Testis (tissue), 2 donors: ENCODE results near the gene TENM4.

Experiments used
- POLR2A ChIP-seq: fragments of 450-650 bp; IDR thresholded peaks from one replicate; pipeline ENCODE4 v1.6.1; 2017; ENCODE audit warnings: antibody characterized with exemption, mild to moderate bottlenecking, moderate library complexity
- TF ChIP-seq, protein P1 (sequence below), 3 experiments: fragments of 450-650 bp in 2 of 3; fragments of 200-600 bp in 1 of 3; sonication (generic) in 1 of 3; IDR thresholded peaks; one replicate each; pipeline ENCODE4 v1.5.1; 2016 to 2019; ENCODE audit warnings: antibody characterized with exemption in 3 of 3, mild to moderate bottlenecking in 2 of 3, moderate library complexity in 1 of 3

DNA sequence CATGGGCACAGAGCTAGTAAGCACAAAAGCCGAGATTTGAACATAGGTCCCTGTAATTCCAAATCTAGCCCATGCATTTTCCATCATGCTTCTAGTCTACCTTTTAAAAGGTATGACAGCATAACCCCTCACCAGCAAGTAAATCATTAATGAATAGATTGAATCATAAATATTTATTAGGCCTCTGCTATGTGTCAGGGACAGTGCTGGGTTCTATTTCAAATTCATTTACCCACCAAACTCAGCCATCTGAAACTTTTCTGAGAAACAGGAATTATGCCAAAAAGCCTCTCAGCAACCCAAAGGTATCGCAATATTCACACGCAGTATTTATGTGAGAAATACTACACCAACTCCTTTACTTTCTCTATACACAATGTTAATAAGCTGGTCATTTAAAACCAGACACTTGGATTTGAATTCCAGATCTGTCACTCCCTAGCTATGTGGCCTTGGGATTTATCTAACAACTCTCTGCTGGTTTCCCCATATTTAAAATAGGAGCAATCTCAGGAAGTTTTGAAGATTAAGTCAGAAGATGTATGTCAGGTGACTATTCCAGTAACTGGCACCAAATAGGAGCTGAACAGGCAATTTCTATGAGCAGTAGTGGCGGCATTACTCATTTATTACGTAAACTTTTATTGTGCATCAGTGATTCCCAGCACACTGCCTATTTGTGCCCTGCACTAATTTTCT lies 191.4 kb downstream of the TENM4 start:
- TF ChIP-seq, protein P1, sequence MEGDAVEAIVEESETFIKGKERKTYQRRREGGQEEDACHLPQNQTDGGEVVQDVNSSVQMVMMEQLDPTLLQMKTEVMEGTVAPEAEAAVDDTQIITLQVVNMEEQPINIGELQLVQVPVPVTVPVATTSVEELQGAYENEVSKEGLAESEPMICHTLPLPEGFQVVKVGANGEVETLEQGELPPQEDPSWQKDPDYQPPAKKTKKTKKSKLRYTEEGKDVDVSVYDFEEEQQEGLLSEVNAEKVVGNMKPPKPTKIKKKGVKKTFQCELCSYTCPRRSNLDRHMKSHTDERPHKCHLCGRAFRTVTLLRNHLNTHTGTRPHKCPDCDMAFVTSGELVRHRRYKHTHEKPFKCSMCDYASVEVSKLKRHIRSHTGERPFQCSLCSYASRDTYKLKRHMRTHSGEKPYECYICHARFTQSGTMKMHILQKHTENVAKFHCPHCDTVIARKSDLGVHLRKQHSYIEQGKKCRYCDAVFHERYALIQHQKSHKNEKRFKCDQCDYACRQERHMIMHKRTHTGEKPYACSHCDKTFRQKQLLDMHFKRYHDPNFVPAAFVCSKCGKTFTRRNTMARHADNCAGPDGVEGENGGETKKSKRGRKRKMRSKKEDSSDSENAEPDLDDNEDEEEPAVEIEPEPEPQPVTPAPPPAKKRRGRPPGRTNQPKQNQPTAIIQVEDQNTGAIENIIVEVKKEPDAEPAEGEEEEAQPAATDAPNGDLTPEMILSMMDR (IDR thresholded peaks at IDR 0.05), result no peak
- TF ChIP-seq POLR2A, result no peak
